Measurements from ENCODE around the gene GMPR2.
A peak's percentile ranks its signal among the peaks of the same experiment; 100 is the strongest.

Gene GMPR2

GRCh38 chr14:24271134-24271833 is 38.6 kb downstream of the GMPR2 start, which contains the start of gene RABGGTA:
RABGGTA (minus strand) TSS chr14:24271597; CDS start chr14:24271115, 482 bp downstream.
- Mint-ChIP-seq H3K4me3 (peak within 1 kb of the TSS; percentile 85), H3K27me3 (no peaks in the 10 kb centered on the region), H3K36me3 (ENCODE audit: low read depth) (peaks cover 38% of the 10 kb centered on the region), H3K4me1 (ENCODE audit: low read depth) (peaks cover 51% of the 10 kb centered on the region), H3K27ac (peak within 1 kb of the TSS; percentile 95), H3K9me3 (no peaks in the 10 kb centered on the region)
- peak; percentile 90 for DNase-seq

- Mint-ChIP-seq H3K36me3 (ENCODE audit: low read depth) (peaks cover 33% of the 10 kb centered on the region), H3K4me3 (peak overlapping the region; percentile 85), H3K27ac (peak overlapping the region; percentile 95), H3K4me1 (ENCODE audit: low read depth) (peaks cover 55% of the 10 kb centered on the region), H3K9me3 (no peaks in the 10 kb centered on the region), H3K27me3 (no peaks in the 10 kb centered on the region)
- DNase-seq: no peak
Measured at GRCh38 chr14:24271834-24272263, 39.1 kb downstream of the GMPR2 start.

DNA sequence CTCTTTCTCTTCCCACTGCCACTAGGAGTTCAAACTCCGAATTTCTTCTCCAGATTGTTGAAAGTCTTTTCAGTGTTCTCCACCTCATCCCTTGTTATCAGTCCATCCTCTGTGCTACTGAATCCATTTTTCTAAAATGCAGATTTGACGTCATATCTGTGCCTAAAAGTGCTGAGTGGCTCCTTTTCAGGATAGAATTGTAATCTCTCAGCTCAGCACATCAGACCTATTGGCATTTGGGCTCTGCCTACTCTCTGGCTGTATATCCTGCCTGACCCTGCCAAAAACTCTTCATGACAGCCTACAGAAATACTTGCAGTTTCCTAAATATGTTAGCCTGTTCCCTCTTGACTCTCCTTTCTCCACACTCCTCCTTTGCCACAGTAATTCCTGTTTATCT is 39.7 kb downstream of the GMPR2 start:
- H3K4me3 Mint-ChIP-seq: peak overlapping the region; percentile 85
- peaks cover 26% of the 10 kb centered on the region for H3K36me3 Mint-ChIP-seq (ENCODE audit: low read depth)
- peak overlapping the region; percentile 95 for H3K27ac Mint-ChIP-seq
- H3K9me3 Mint-ChIP-seq: no peaks in the 10 kb centered on the region
- no peak for DNase-seq
- no peaks in the 10 kb centered on the region for H3K27me3 Mint-ChIP-seq
- peaks cover 61% of the 10 kb centered on the region for H3K4me1 Mint-ChIP-seq (ENCODE audit: low read depth)

DNA sequence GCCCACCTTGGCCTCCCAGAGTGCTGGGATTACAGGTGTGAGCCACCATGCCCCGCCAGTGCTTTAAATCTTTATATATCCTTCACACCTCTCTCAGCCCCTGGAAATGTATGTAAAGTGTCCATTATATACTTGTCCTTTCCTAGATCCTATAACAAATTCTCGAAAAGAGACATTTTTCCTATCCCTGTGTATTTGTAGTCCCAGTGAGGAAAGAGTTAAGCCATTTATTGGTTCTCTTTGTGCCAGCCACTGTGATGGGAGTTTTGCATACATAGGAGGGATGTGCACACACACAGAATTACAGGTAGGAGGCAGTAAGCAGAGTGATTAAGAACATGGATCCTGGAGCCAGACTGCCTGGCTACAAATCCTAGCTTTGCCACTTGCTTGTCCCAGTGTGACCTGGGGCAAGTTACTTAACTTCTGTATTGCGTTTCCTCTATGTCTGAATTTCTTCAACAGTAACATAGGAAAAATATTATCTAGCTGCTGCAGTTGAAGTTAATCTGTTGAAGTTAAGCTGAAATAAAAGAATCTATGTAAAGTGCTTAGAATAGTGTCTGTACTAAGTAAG is 40.8 kb downstream of the GMPR2 start:
- Mint-ChIP-seq H3K36me3 (ENCODE audit: low read depth) (peaks cover 19% of the 10 kb centered on the region), H3K4me3 (peak overlapping the region; percentile 13), H3K27me3 (no peaks in the 10 kb centered on the region), H3K27ac (peak overlapping the region; percentile 89), H3K9me3 (peaks cover 2% of the 10 kb centered on the region), H3K4me1 (ENCODE audit: low read depth) (peaks cover 71% of the 10 kb centered on the region)
- DNase-seq: no peak

DNA sequence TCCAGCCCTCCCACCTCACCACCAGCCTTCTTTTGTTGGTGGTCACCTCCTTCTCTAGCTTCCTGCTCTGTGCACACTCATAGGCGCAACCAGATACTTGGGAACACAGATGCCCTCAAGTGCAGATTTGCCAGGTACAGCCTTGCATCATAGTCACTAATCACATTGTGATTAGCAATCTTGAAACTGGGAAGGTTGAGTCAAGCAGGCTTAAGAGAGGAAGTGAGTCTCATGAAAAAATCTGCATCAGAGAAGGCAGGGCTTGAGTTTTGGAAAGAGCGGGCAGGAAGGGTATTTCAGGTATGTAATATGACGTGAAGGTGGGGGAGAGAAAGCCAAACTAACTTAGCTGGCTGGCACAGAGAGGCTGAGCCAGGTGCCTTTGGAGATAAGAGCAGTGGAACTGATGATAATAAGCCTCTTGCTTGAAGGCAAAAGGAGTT is 41.4 kb downstream of the GMPR2 start:
- peak; percentile 71 for DNase-seq
- Mint-ChIP-seq H3K27me3 (no peaks in the 10 kb centered on the region), H3K9me3 (peaks cover 2% of the 10 kb centered on the region), H3K36me3 (ENCODE audit: low read depth) (peaks cover 13% of the 10 kb centered on the region), H3K27ac (peak overlapping the region; percentile 89), H3K4me3 (peak overlapping the region; percentile 28), H3K4me1 (ENCODE audit: low read depth) (peaks cover 77% of the 10 kb centered on the region)

DNA sequence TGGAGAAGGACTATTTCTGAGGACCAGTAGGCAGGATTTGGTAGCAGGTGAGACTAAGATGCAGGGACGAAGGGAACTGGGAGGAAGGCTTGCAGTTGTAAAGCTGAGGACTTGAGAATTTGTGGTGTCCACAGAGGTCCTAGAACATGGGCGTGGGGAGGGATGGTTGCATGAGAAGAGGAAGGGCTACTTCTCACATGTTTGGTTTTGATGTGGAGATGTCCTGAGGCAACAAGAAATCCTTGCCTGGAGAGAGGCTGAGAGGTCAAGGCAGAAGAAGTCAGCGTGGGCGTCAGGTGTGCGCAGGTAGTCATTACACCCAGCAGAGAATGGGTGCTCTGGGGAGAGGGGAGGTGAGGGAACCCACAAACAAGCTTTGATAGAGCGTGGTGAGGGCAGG is 44.3 kb downstream of the GMPR2 start:
- peaks cover 73% of the 10 kb centered on the region for H3K4me1 Mint-ChIP-seq (ENCODE audit: low read depth)
- peak overlapping the region; percentile 2 for H3K27ac Mint-ChIP-seq
- H3K9me3 Mint-ChIP-seq: peaks cover 2% of the 10 kb centered on the region
- H3K27me3 Mint-ChIP-seq: no peaks in the 10 kb centered on the region
- DNase-seq: no peak
- H3K36me3 Mint-ChIP-seq (ENCODE audit: low read depth): no peaks in the 10 kb centered on the region
- no peak overlapping the region for H3K4me3 Mint-ChIP-seq

DNA sequence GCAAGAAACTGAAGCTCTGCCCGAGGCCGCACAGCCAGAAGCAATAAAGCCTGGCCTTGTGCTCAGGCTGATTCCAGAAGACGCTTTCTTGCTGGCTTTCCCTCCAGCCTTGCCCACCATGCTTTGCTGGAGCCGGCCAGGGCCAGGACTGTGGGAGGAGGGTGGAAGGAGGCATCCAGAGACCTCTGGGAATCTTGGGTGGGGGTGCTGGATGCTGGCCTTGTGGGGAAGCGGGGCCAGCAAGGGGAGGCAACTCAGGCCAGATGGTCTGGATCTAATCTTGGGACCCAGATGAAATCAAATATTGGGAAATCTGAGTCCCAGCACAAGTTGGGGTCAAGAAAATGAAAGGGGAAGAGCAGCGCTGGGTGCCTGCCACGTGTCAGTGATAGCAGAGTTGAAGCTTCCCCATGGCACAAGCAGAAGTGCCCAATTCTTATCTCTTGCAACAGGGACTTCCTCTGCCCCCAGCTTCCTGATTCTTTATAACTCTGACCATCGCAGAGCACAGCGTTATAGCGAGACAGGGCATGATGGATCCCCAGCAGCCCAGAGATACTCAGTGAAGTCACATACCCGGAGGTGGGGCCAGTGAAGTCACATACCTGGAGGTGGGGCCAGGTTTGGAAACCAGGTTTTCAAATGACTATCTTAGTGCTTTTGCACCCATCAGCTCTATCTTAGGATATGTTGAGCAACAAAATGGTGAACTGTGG is 45.0 kb downstream of the GMPR2 start:
- no peak overlapping the region for H3K4me3 Mint-ChIP-seq
- H3K4me1 Mint-ChIP-seq (ENCODE audit: low read depth): peaks cover 66% of the 10 kb centered on the region
- no peaks in the 10 kb centered on the region for H3K27me3 Mint-ChIP-seq
- H3K36me3 Mint-ChIP-seq (ENCODE audit: low read depth): no peaks in the 10 kb centered on the region
- DNase-seq: no peak
- H3K27ac Mint-ChIP-seq: peak overlapping the region; percentile 70
- H3K9me3 Mint-ChIP-seq: peaks cover 2% of the 10 kb centered on the region

DNA sequence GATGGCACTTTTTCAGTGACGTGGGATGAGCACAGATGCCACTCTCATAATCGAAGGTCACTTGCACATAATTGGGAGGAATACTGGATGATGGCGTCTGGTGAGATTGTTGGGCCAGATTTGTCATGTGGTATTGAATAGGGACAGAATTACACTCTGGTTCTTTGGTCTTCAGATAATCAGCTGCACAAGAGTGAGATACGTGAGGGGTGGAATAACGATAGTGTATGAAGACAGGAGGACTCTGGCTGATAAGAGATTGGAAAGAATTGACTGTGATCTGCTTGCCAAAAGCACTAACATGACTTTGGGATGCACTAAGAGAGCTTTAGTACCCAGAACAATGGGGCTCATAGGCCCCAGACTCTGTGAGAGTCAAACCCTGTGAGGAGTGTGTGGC is 45.7 kb downstream of the GMPR2 start:
- peaks cover 2% of the 10 kb centered on the region for H3K9me3 Mint-ChIP-seq
- H3K4me3 Mint-ChIP-seq: no peak overlapping the region
- peaks cover 59% of the 10 kb centered on the region for H3K4me1 Mint-ChIP-seq (ENCODE audit: low read depth)
- no peaks in the 10 kb centered on the region for H3K36me3 Mint-ChIP-seq (ENCODE audit: low read depth)
- DNase-seq: no peak
- peak overlapping the region; percentile 70 for H3K27ac Mint-ChIP-seq
- no peaks in the 10 kb centered on the region for H3K27me3 Mint-ChIP-seq

DNA sequence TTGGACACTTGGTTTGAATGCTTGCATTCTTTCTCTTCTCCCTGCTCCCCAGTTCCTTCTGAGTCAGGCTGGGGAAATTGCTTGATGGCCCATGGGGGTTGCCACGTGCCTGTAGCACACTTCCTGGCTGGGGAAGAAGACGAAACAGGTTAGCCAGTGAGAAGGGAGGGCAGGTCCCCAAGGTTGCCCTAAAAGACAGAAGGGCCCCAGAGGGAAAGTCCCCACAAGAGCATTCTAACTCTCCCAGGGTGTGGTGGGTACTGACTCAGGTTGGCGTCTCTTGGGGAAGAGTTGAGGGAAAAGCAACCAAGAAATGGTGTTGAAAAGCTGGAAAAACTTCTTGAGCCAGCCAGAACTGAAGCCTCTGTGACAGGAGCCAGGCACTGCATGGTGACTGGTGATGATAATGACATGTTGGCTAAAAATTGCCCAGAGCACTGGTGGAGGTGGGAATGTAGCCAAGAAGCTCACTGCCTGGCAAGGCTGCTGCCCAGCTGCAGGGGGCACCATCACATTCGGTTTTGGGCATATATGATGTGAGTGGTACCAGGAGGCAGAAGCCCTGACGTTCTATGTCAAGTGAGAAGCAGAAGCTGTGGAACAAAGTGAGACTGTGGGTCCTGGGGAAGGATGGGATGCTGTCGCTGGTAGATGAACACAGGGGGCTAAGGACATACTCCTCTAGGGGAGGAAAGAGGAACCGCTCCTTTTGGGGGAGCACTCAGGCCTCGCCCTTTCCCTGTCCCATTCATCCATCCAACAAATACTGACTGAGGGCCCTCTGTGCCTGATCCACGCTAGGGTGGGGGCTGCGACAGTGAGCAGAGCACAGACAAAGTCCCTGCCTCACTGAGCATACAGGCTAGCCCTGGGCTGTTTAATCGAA is 46.8 kb downstream of the GMPR2 start:
- no peaks in the 10 kb centered on the region for H3K36me3 Mint-ChIP-seq (ENCODE audit: low read depth)
- peaks cover 49% of the 10 kb centered on the region for H3K4me1 Mint-ChIP-seq (ENCODE audit: low read depth)
- H3K9me3 Mint-ChIP-seq: peaks cover 2% of the 10 kb centered on the region
- no peaks in the 10 kb centered on the region for H3K27me3 Mint-ChIP-seq
- peak overlapping the region; percentile 18 for H3K4me3 Mint-ChIP-seq
- peak; percentile 69 for DNase-seq
- H3K27ac Mint-ChIP-seq: peak overlapping the region; percentile 77

GRCh38 chr14:24280797-24281460 is 48.2 kb downstream of the GMPR2 start:
- Mint-ChIP-seq H3K4me3 (no peak overlapping the region), H3K36me3 (ENCODE audit: low read depth) (no peaks in the 10 kb centered on the region), H3K27me3 (no peaks in the 10 kb centered on the region), H3K27ac (no peak overlapping the region), H3K4me1 (ENCODE audit: low read depth) (peaks cover 39% of the 10 kb centered on the region), H3K9me3 (peaks cover 2% of the 10 kb centered on the region)
- DNase-seq: no peak

GRCh38 chr14:24281636-24282035 is 48.9 kb downstream of the GMPR2 start:
- Mint-ChIP-seq H3K27me3 (no peaks in the 10 kb centered on the region), H3K27ac (no peak overlapping the region), H3K4me3 (no peak overlapping the region), H3K36me3 (ENCODE audit: low read depth) (no peaks in the 10 kb centered on the region), H3K9me3 (peaks cover 2% of the 10 kb centered on the region), H3K4me1 (ENCODE audit: low read depth) (peaks cover 37% of the 10 kb centered on the region)
- DNase-seq: no peak

GRCh38 chr14:24282736-24283135 is 50.0 kb downstream of the GMPR2 start:
- Mint-ChIP-seq H3K9me3 (peaks cover 2% of the 10 kb centered on the region), H3K27me3 (no peaks in the 10 kb centered on the region), H3K36me3 (ENCODE audit: low read depth) (no peaks in the 10 kb centered on the region), H3K4me1 (ENCODE audit: low read depth) (peaks cover 27% of the 10 kb centered on the region), H3K4me3 (no peak overlapping the region), H3K27ac (no peak overlapping the region)
- no peak for DNase-seq

DNA sequence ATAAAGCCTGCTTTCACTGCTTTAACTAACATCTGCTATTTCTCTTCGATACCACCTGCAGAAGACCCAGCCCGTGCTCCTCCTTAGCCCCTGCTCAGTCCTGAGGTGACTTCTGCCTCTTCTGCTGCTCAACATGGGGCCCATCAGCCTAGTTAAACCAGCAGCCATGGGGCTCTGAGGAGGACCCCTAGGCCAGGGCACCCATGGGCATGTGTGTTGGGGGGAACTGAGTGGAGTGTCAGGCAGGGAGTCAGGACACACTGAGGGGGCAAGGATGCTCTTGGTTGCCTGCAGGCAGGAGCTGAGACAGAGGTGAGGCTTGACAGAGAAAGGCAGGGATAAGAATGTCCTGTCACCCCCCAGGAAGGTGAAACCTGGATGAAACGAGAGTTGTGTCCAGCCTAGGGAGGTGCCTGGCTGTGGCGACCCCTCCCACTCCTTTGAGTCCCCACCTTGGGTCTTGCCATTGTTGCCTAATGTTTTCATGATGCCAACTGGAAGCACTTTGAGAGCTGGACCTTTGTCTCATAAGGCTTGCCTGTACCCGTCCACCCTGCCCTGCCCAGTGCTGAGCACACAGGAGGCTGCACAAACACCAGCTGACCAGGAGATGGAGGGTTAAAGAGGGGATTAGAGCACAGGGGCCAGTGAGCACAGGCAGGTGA is 51.2 kb downstream of the GMPR2 start:
- H3K27me3 Mint-ChIP-seq: no peaks in the 10 kb centered on the region
- H3K9me3 Mint-ChIP-seq: no peaks in the 10 kb centered on the region
- DNase-seq: no peak
- H3K4me3 Mint-ChIP-seq: no peak overlapping the region
- H3K36me3 Mint-ChIP-seq (ENCODE audit: low read depth): peaks cover 1% of the 10 kb centered on the region
- H3K27ac Mint-ChIP-seq: no peak overlapping the region
- peaks cover 19% of the 10 kb centered on the region for H3K4me1 Mint-ChIP-seq (ENCODE audit: low read depth)

All from activated T-cell treated with anti-CD3 and anti-CD28 coated beads, Interleukin-2, amount 50 U/mL, for 24 hours (primary cell).